CD14-positive monocyte (primary cell): ENCODE data around the gene TRAF1. TPM values are rescaled to one million over a fixed set of nuclear protein-coding genes. Genes with fewer than 3 reads are reported as not detected.
A peak's percentile ranks its signal among the peaks of the same experiment; 100 is the strongest.

Experiments used
- DNase-seq, 3 donors: peaks; one replicate each; pipeline ENCODE4 v3.0.0-alpha.2; 2011 to 2022
- H2AFZ ChIP-seq: 2 replicates; pipeline ENCODE4 v1.6.0; 2012; ENCODE audit warnings: mild to moderate bottlenecking, low read depth, low read length, inconsistent platforms; ENCODE audit not compliant: insufficient read depth, poor library complexity, severe bottlenecking
- H3K27ac ChIP-seq, 2 donors: 1 replicate in 1 of 2; 2 replicates in 1 of 2; pipeline ENCODE4 v1.5.1; 2012 to 2013; ENCODE audit warnings: low read length in 2 of 2, control low read depth in 1 of 2, inconsistent platforms in 1 of 2, low read depth in 1 of 2, mild to moderate bottlenecking in 1 of 2
- H3K27me3 ChIP-seq, 2 donors: one replicate each; pipeline versions ENCODE4 v1.6.0 to v1.6.1; 2011 to 2013; ENCODE audit warnings: low read length in 2 of 2; ENCODE audit not compliant: control insufficient read depth in 2 of 2, insufficient read depth in 2 of 2
- H3K36me3 ChIP-seq, 2 donors: replicated peaks in 1 of 2; 1 replicate in 1 of 2; 2 replicates in 1 of 2; pipeline versions ENCODE4 v1.5.1 to v1.6.1; 2012 to 2013; ENCODE audit warnings: low read length in 2 of 2, control low read depth in 1 of 2, inconsistent platforms in 1 of 2, mild to moderate bottlenecking in 1 of 2; ENCODE audit not compliant: insufficient read depth in 2 of 2, control insufficient read depth in 1 of 2
- H3K4me1 ChIP-seq, 2 donors: 1 replicate in 1 of 2; 2 replicates in 1 of 2; pipeline versions ENCODE4 v1.5.1 to v1.6.1; 2012 to 2013; ENCODE audit warnings: low read length in 2 of 2, control low read depth in 1 of 2, inconsistent platforms in 1 of 2, mild to moderate bottlenecking in 1 of 2, moderate library complexity in 1 of 2; ENCODE audit not compliant: insufficient read depth in 2 of 2, control insufficient read depth in 1 of 2
- H3K4me2 ChIP-seq: replicated peaks from 2 replicates; pipeline ENCODE3; 2012; ENCODE audit warnings: low read length, moderate library complexity, mild to moderate bottlenecking; ENCODE audit not compliant: poor library complexity, severe bottlenecking; ENCODE audit errors: extremely low read depth
- H3K4me3 ChIP-seq, 3 experiments: fragments of 200-600 bp in 1 of 3; sonication (generic) in 1 of 3; replicated peaks in 1 of 3; 1 replicate in 2 of 3; 2 replicates in 1 of 3; pipeline ENCODE4 v1.5.1; 2011 to 2013; ENCODE audit warnings: low read length in 3 of 3, mild to moderate bottlenecking in 3 of 3, control low read depth in 2 of 3, low read depth in 2 of 3, inconsistent platforms in 1 of 3, moderate library complexity in 1 of 3
- H3K79me2 ChIP-seq: 2 replicates; pipeline ENCODE4 v1.6.0; 2012; ENCODE audit warnings: mild to moderate bottlenecking, control low read depth, inconsistent platforms, low read length, moderate library complexity; ENCODE audit not compliant: insufficient read depth
- H3K9ac ChIP-seq: 2 replicates; pipeline ENCODE4 v1.6.0; 2017; ENCODE audit warnings: low read length, mild to moderate bottlenecking; ENCODE audit not compliant: insufficient read depth, poor library complexity, severe bottlenecking
- H3K9me3 ChIP-seq, 2 donors: replicated peaks in 1 of 2; 1 replicate in 1 of 2; 2 replicates in 1 of 2; pipeline versions ENCODE4 v1.5.1 to v1.6.1; 2012 to 2013; ENCODE audit warnings: low read length in 2 of 2, control low read depth in 1 of 2; ENCODE audit not compliant: control insufficient read depth in 1 of 2, insufficient read depth in 1 of 2
- H4K20me1 ChIP-seq: 2 replicates; pipeline ENCODE4 v1.6.0; 2012; ENCODE audit warnings: mild to moderate bottlenecking, low read length, control low read depth, moderate library complexity; ENCODE audit not compliant: insufficient read depth
- H3K27ac Mint-ChIP-seq, 7 donors: one replicate each; pipeline ENCODE4 v1.8.0; 2020; ENCODE audit warnings: mild to moderate bottlenecking in 7 of 7, mixed read lengths in 7 of 7, moderate library complexity in 6 of 7, inconsistent platforms in 2 of 7
- H3K27me3 Mint-ChIP-seq, 3 donors: one replicate each; pipeline ENCODE4 v1.8.0; 2021 to 2022; ENCODE audit warnings: low read depth in 3 of 3, mild to moderate bottlenecking in 3 of 3, mixed read lengths in 3 of 3, moderate library complexity in 3 of 3, inconsistent platforms in 1 of 3
- H3K36me3 Mint-ChIP-seq, 2 donors: one replicate each; pipeline ENCODE4 v1.8.0; 2020; ENCODE audit warnings: mixed read lengths in 2 of 2, inconsistent platforms in 1 of 2, mild to moderate bottlenecking in 1 of 2
- H3K4me1 Mint-ChIP-seq: one replicate; pipeline ENCODE4 v1.8.0; 2020; ENCODE audit warnings: mild to moderate bottlenecking, mixed read lengths
- H3K4me3 Mint-ChIP-seq, 2 donors: one replicate each; pipeline ENCODE4 v1.8.0; 2020; ENCODE audit warnings: mild to moderate bottlenecking in 2 of 2, mixed read lengths in 2 of 2, moderate library complexity in 1 of 2
- H3K9me3 Mint-ChIP-seq, 7 donors: one replicate each; pipeline ENCODE4 v1.8.0; 2020 to 2022; ENCODE audit warnings: mixed read lengths in 7 of 7, mild to moderate bottlenecking in 6 of 7, moderate library complexity in 6 of 7, inconsistent platforms in 2 of 7
- WGBS: methylation state at CpG from one replicate; pipeline ENCODE4 v1.1.5; 2013; ENCODE audit warnings: missing lambda C conversion rate; ENCODE audit not compliant: insufficient coverage; 5-methylcytosine and 5-hydroxymethylcytosine counted together
- intact Hi-C, 2 donors: fragments of 100-400 bp; cut with micrococcal nuclease; formaldehyde crosslinking; loops; one replicate each; pipeline versions ENCODE4 v1.15.0 to v1.15.1; 2023
- polyA plus RNA-seq, 3 donors: library from polyadenylated mRNA; depleted of rRNA in 1 of 3; unstranded in 2 of 3; stranded (reverse) in 1 of 3; fragments of 300-500 nt in 2 of 3; fragments of >200 nt in 1 of 3; fragmentation: Illumina TruSeq in 2 of 3; gene quantifications; 1 replicate in 2 of 3; 2 replicates in 1 of 3; pipeline ENCODE4 v1.2.3, GENCODE V29; 2012 to 2021
- TF ChIP-seq, protein P1 (sequence below): fragments of 200-600 bp; IDR thresholded peaks from one replicate; pipeline ENCODE4 v1.8.0; 2022; ENCODE audit warnings: antibody characterized with exemption, mild to moderate bottlenecking

Gene TRAF1
- polyA plus RNA-seq, 3 donors: 0.15 to 22.8 (median 0.74) TPM

DNA sequence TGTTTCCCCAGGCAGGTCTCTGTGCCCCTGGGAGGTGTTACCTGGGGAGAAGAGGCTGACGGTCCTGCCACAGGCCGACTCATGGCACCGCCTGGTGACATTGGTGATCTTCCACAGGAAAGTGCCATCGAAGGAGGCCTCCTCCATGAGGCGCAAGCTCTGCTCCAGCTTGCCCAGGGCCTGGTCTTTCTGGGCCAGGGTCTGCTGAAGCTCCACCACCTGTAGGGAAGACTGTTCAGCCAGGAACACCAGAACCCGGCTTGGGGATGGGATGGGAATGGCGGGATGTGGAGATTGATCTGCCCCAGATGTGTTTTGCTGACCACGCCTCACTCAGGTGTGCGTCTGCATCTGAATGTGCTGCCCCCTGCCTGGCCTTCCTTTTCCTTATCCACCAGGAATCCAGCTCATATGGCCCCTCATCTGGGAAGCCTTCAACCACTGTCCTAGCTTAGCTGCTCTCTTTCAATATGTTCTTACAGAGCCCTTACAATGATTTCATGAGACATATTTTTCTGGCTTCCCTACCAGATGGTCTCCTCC is 15.2 kb downstream of the TRAF1 start:
- Histone ChIP-seq H3K36me3 (no peaks in the 10 kb centered on the region), H4K20me1 (no peaks in the 10 kb centered on the region), H3K27ac (no peak overlapping the region), H3K9me3 (no peaks in the 10 kb centered on the region), H3K9ac (no peak overlapping the region), H3K4me1 (peaks cover 5 to 9% of the 10 kb centered on the region in 2 donors), H3K4me2 (no peak overlapping the region), H2AFZ (no peak overlapping the region), H3K4me3 (no peak overlapping the region), H3K27me3 (no peaks in the 10 kb centered on the region), H3K79me2 (no peaks in the 10 kb centered on the region)
- H3K36me3 Mint-ChIP-seq: peaks cover 14 to 27% of the 10 kb centered on the region in 2 donors
- H3K27me3 Mint-ChIP-seq: peaks cover 0 to 2% (median 1%) of the 10 kb centered on the region in 3 donors
- no peak overlapping the region for H3K4me3 Mint-ChIP-seq
- peak overlapping the region in 1 of 7 donors; percentile 76 for H3K27ac Mint-ChIP-seq
- TF ChIP-seq, protein P1, sequence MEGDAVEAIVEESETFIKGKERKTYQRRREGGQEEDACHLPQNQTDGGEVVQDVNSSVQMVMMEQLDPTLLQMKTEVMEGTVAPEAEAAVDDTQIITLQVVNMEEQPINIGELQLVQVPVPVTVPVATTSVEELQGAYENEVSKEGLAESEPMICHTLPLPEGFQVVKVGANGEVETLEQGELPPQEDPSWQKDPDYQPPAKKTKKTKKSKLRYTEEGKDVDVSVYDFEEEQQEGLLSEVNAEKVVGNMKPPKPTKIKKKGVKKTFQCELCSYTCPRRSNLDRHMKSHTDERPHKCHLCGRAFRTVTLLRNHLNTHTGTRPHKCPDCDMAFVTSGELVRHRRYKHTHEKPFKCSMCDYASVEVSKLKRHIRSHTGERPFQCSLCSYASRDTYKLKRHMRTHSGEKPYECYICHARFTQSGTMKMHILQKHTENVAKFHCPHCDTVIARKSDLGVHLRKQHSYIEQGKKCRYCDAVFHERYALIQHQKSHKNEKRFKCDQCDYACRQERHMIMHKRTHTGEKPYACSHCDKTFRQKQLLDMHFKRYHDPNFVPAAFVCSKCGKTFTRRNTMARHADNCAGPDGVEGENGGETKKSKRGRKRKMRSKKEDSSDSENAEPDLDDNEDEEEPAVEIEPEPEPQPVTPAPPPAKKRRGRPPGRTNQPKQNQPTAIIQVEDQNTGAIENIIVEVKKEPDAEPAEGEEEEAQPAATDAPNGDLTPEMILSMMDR: no peak
- no peaks in the 10 kb centered on the region for H3K9me3 Mint-ChIP-seq
- H3K4me1 Mint-ChIP-seq: peaks cover 7% of the 10 kb centered on the region
- intact Hi-C loops: no loop called here
- WGBS: 96% methylated on average over 6 of the region's 9 CpGs
- DNase-seq: no peak

DNA sequence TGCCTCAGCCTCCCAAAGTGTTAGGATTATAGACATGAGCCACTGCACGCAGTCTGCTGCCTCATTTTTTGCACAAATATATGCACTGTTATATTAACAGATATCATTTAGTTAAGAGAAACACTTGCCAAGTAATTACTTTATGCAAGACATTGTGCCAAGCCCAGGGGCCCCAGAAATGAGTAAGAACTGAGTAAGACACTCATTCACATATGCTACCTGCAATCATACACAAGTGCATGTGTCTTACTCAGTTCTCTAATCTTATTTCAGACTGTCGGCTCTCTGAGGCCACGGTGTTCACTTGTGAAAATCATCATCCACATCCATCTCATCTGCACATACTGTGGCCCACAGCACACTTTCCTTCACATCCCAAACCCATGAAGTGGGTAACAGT is 16.0 kb downstream of the TRAF1 start:
- H3K4me1 Mint-ChIP-seq: peaks cover 7% of the 10 kb centered on the region
- H3K4me3 Mint-ChIP-seq: no peak overlapping the region
- no peak overlapping the region for H2AFZ ChIP-seq
- peaks cover 0 to 2% (median 1%) of the 10 kb centered on the region in 3 donors for H3K27me3 Mint-ChIP-seq
- no peaks in the 10 kb centered on the region for H3K9me3 Mint-ChIP-seq
- no peaks in the 10 kb centered on the region for H3K36me3 ChIP-seq
- no peaks in the 10 kb centered on the region for H4K20me1 ChIP-seq
- peaks cover 5 to 9% of the 10 kb centered on the region in 2 donors for H3K4me1 ChIP-seq
- no peak overlapping the region for H3K27ac Mint-ChIP-seq
- H3K79me2 ChIP-seq: no peaks in the 10 kb centered on the region
- no peak overlapping the region for H3K4me2 ChIP-seq
- H3K9ac ChIP-seq: no peak overlapping the region
- WGBS: 100% methylated on average over 1 of the region's 3 CpGs
- DNase-seq: no peak
- H3K36me3 Mint-ChIP-seq: peaks cover 14 to 27% of the 10 kb centered on the region in 2 donors
- no peak overlapping the region for H3K27ac ChIP-seq
- TF ChIP-seq, protein P1: no peak
- intact Hi-C loops: no loop called here
- H3K9me3 ChIP-seq: no peaks in the 10 kb centered on the region
- no peak overlapping the region for H3K4me3 ChIP-seq
- H3K27me3 ChIP-seq: no peaks in the 10 kb centered on the region
